SK-N-MC (cell line): ENCODE measurements around the gene ASTN2.
A peak's percentile ranks its signal among the peaks of the same experiment; 100 is the strongest.

Source experiments
- DNase-seq: peaks from one replicate; pipeline ENCODE4 v3.0.0-alpha.2; 2011; ENCODE audit warnings: low read depth, low spot score
- H3K27ac ChIP-seq: fragments of 200-600 bp; sonication (generic); 2 replicates; pipeline ENCODE4 v1.5.1; 2016; ENCODE audit warnings: mixed run types
- H3K36me3 ChIP-seq: fragments of 200-600 bp; sonication (generic); 2 replicates; pipeline ENCODE4 v1.6.1; 2017; ENCODE audit warnings: antibody characterized with exemption, low read length, mixed read lengths; ENCODE audit not compliant: insufficient read depth
- H3K4me3 ChIP-seq: fragments of 200-600 bp; sonication (generic); 2 replicates; pipeline ENCODE4 v1.5.1; 2016
- H3K9ac ChIP-seq: fragments of 200-600 bp; sonication (generic); 2 replicates; pipeline ENCODE4 v1.8.0; 2017; ENCODE audit warnings: mixed run types, mixed read lengths; ENCODE audit not compliant: insufficient read length
- H3K9me3 ChIP-seq: fragments of 200-600 bp; sonication (generic); 2 replicates; pipeline ENCODE4 v1.6.1; 2017; ENCODE audit warnings: low read depth, mild to moderate bottlenecking, antibody characterized with exemption, low read length, moderate library complexity, mixed read lengths
- EZH2 ChIP-seq: fragments of 200-600 bp; sonication (generic); IDR thresholded peaks from one replicate; pipeline ENCODE4 v1.6.1; 2017; ENCODE audit warnings: antibody characterized with exemption
- FOXP2 ChIP-seq: optimal IDR thresholded peaks from 2 replicates; pipeline ENCODE3; 2011; ENCODE audit warnings: mild to moderate bottlenecking, moderate library complexity; ENCODE audit not compliant: insufficient read depth; ENCODE audit errors: extremely low read length, control extremely low read depth
- POLR2AphosphoS5 ChIP-seq: IDR thresholded peaks from 2 replicates; pipeline ENCODE4 v1.6.1; 2012; ENCODE audit warnings: mild to moderate bottlenecking, low read depth, low read length, borderline replicate concordance

ASTN2 gene

DNA sequence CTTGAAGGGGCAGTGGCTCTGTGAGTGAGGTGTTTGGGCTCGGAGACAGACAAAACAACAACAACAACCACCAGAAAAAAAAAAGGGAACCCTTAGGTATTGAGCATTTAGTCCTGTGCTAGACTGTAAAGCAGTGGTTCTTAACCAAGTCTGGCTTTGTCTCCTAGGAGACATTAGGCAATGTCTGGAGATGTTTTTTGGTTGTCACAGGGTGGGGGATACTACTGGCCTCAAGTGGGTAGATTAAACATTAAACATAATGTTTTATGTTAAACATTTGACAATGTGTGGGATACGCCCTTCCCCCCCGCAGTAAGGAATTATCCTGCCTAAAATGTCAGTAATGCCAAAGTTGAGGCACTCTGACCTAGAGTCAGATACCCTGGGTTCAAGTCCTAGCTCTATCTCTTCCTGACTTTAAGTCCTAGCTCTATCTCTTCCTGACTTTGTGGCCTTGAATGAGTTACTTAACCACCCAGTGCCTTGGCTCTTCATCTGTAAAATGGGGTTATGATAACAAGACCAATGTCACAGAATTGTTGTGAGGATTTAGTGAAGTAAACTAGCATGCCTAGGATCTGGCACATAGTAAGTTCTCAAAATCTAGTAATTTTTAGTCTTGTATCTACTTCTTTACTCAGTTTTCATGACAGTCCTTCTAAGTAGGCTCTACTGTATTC is 725.9 kb downstream of the ASTN2 start:
- Histone ChIP-seq H3K27ac (no peak overlapping the region), H3K9ac (no peak overlapping the region), H3K4me3 (peak overlapping the region; percentile 84; the same call in 1 of the 2 replicates), H3K9me3 (no peaks in the 10 kb centered on the region), H3K36me3 (peaks cover 7% of the 10 kb centered on the region; the same call in 1 of the 2 replicates)
- no peak for DNase-seq
- TF ChIP-seq POLR2AphosphoS5 (no peak), EZH2 (no peak), FOXP2 (no peak)

DNA sequence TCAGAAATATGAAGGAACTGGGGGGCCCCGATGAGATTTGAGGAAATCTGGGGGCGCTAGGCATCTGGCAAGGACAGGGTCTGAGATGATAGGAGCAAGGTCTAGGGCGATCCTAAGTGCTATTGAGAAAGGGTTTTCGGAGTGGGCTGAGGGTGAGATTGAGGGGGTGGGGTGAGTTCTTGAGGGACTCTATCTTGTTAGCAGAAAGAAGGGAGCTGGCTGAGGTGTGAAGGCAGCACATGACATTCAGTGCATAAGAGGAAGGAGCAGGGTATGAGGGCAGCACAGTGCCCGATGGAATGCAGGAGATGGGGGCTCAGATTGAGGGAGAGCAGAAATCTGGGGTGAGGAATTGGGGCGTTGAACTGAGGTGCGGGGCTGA is 727.1 kb downstream of the ASTN2 start:
- peak overlapping the region; percentile 87 for H3K9ac ChIP-seq
- 0 out of 2 replicates have a peak, but pooled peaks cover 4% of the 10 kb centered on the region for H3K36me3 ChIP-seq
- H3K9me3 ChIP-seq: no peaks in the 10 kb centered on the region
- TF ChIP-seq FOXP2: no peak
- no peak for TF ChIP-seq POLR2AphosphoS5
- no peak for TF ChIP-seq EZH2
- DNase-seq: no peak
- no peak overlapping the region for H3K27ac ChIP-seq
- peak overlapping the region; percentile 84 for H3K4me3 ChIP-seq

DNA sequence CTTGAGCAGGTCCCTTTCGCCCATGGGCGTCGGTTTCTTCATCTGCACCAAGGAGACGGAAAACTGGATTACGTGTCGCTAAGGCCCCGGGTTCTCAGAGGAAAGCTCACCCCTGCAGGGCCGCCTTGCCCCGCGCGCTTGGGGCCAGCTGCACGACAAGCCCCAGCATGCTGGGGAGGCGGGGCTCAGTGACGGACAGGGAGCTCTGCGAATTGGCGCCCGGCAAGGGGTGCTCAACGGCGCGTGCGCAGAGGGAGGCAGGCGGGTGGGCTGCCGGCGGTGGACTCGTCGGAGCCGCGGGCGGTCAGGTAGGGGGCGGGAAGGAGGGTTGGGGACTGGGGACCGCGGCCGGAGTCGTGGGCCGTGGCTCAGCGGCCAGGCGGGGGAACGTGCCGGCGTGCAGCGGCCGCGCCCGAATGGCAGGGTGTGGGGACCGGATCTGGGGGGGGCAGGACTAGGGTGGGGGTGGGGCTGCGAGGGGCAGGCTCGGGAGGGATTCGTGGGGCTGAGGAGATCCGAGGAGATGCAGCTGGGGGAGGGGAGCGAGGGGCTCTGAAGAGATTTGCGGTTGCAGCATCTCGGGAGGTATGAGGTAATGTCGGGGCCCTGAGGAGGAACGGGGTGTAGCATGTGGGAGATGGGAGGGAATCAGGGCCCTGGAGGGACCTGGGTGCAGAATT is 727.6 kb downstream of the ASTN2 start, which contains the start of gene TRIM32:
TSS of gene TRIM32 (plus strand) at position 232 of the 680 bp plus-strand sequence. CDS start 10,438 bp downstream, outside the sequence.
- peak; percentile 90 for TF ChIP-seq POLR2AphosphoS5
- no peak for TF ChIP-seq FOXP2
- TF ChIP-seq EZH2: no peak
- 0 out of 2 replicates have a peak, but pooled peaks cover 4% of the 10 kb centered on the region for H3K36me3 ChIP-seq
- no peaks in the 10 kb centered on the region for H3K9me3 ChIP-seq
- peak within 1 kb of the TSS; percentile 84 for H3K4me3 ChIP-seq
- peak within 1 kb of the TSS; percentile 87 for H3K9ac ChIP-seq
- peak; percentile 24 for DNase-seq
- H3K27ac ChIP-seq: no peak within 1 kb of the TSS

DNA sequence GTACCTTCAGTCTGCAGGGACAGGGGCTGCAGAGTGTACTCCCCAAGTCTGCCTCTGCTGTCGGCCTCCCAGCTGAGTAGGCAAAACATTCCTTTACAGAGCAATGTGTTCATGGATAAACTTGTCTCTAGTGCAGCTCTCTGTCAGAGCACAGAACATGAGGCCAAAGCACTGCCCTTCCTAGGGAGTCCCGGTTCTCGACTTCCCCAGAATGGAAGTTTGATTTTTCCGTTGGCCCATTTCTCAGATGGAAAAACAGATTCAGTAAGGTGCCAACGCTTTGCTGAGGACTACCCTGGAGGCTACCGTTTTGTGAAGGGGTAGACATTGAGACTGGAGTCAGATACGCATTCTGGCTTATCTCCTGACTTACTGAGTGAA is 728.2 kb downstream of the ASTN2 start:
- no peak overlapping the region for H3K27ac ChIP-seq
- no peaks in the 10 kb centered on the region for H3K9me3 ChIP-seq
- peak overlapping the region; percentile 84 for H3K4me3 ChIP-seq
- TF ChIP-seq POLR2AphosphoS5: no peak
- TF ChIP-seq FOXP2: no peak
- TF ChIP-seq EZH2: no peak
- H3K9ac ChIP-seq: peak overlapping the region; percentile 87
- H3K36me3 ChIP-seq: 0 out of 2 replicates have a peak, but pooled peaks cover 4% of the 10 kb centered on the region
- DNase-seq: no peak

- TF ChIP-seq POLR2AphosphoS5: no peak
- TF ChIP-seq EZH2: no peak
- TF ChIP-seq FOXP2: no peak
These were observed 728.7 kb downstream of the ASTN2 start for GRCh38 chr9:116686135-116686534.

GRCh38 chr9:116685166-116685565 is 729.7 kb downstream of the ASTN2 start:
- no peak for DNase-seq
- H3K4me3 ChIP-seq: no peak overlapping the region
- no peak overlapping the region for H3K9ac ChIP-seq
- H3K27ac ChIP-seq: no peak overlapping the region
- no peaks in the 10 kb centered on the region for H3K36me3 ChIP-seq
- TF ChIP-seq POLR2AphosphoS5 (no peak), EZH2 (no peak), FOXP2 (no peak)
- no peaks in the 10 kb centered on the region for H3K9me3 ChIP-seq

More at GRCh38 chr9:116686135-116686534, 728.7 kb downstream of the ASTN2 start:
- DNase-seq: no peak
- no peaks in the 10 kb centered on the region for H3K9me3 ChIP-seq
- H3K9ac ChIP-seq: no peak overlapping the region
- no peaks in the 10 kb centered on the region for H3K36me3 ChIP-seq
- H3K4me3 ChIP-seq: peak overlapping the region; percentile 84
- no peak overlapping the region for H3K27ac ChIP-seq

DNA sequence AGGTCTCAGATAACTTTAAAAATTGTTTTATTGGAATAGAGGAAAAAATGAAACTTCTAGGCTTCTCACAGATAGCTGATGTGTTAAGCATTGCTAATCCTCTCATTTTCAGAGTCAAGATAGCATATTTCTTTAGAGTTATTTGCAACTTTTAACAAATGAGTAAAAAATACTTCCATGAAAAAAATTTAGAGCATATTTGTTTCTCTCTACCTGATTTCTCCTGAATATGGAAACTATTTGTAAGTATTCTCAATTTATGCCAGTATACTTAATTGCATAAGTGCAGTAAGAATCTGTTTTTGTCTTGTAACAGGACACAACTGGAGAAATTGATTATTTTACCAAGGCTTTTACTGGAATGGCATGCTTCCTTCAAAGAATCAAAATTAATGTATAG is 731.3 kb downstream of the ASTN2 start:
- DNase-seq: no peak
- Histone ChIP-seq H3K36me3 (no peaks in the 10 kb centered on the region), H3K9me3 (no peaks in the 10 kb centered on the region), H3K9ac (no peak overlapping the region), H3K27ac (no peak overlapping the region), H3K4me3 (no peak overlapping the region)
- no peak for TF ChIP-seq EZH2
- TF ChIP-seq FOXP2: no peak
- TF ChIP-seq POLR2AphosphoS5: no peak

GRCh38 chr9:116674210-116674980 is 740.5 kb downstream of the ASTN2 start:
- TF ChIP-seq FOXP2 (no peak), POLR2AphosphoS5 (no peak), EZH2 (no peak)
- Histone ChIP-seq H3K27ac (no peak overlapping the region), H3K4me3 (no peak overlapping the region), H3K9me3 (no peaks in the 10 kb centered on the region), H3K36me3 (no peaks in the 10 kb centered on the region), H3K9ac (no peak overlapping the region)
- DNase-seq: no peak
